Stimulated activated CD4-positive, alpha-beta T cell treated with anti-CD3 and anti-CD28 coated beads, Interleukin-4, amount 100 ng/mL, for 1 hour (primary cell): Measurements from ENCODE around the gene EPHA2.
"Not testable (repeated sequence)": the region's sequence is repeated elsewhere in the genome, so short reads cannot be mapped to it uniquely, and the experiment has no call there.

ENCODE experiments used
- DNase-seq: peaks from one replicate; pipeline ENCODE4 v3.0.0-alpha.2; 2020

The EPHA2 gene

GRCh38 chr1:16183765-16184556, 28.1 kb upstream of the EPHA2 start:
- no peak for DNase-seq

- DNase-seq: no peak
Measured at GRCh38 chr1:16183179-16183578, 27.3 kb upstream of the EPHA2 start.

- no peak for DNase-seq
Measured at GRCh38 chr1:16181887-16182719, 26.2 kb upstream of the EPHA2 start.

GRCh38 chr1:16180291-16180824, 24.5 kb upstream of the EPHA2 start:
- DNase-seq: no peak

GRCh38 chr1:16178596-16179497, 23.0 kb upstream of the EPHA2 start:
- DNase-seq: no peak

GRCh38 chr1:16177306-16177705, 21.4 kb upstream of the EPHA2 start:
- DNase-seq: no peak

GRCh38 chr1:16176653-16177052, 20.8 kb upstream of the EPHA2 start:
- no peak for DNase-seq

- DNase-seq: no peak
Measured at GRCh38 chr1:16175610-16176553, 20.0 kb upstream of the EPHA2 start.

- no peak for DNase-seq
Measured at GRCh38 chr1:16174886-16175598, 19.2 kb upstream of the EPHA2 start.

GRCh38 chr1:16174261-16174868, 18.5 kb upstream of the EPHA2 start:
- no peak for DNase-seq

- DNase-seq: no peak
Measured at GRCh38 chr1:16173447-16174260, 17.8 kb upstream of the EPHA2 start.

- no peak for DNase-seq
Measured at GRCh38 chr1:16172964-16173446, 17.1 kb upstream of the EPHA2 start.

- DNase-seq: no peak
Measured at GRCh38 chr1:16172218-16172830, 16.5 kb upstream of the EPHA2 start.

GRCh38 chr1:16171314-16172151, 15.7 kb upstream of the EPHA2 start:
- no peak for DNase-seq

GRCh38 chr1:16170283-16170673, 14.4 kb upstream of the EPHA2 start:
- DNase-seq: no peak

GRCh38 chr1:16168622-16169360, 12.9 kb upstream of the EPHA2 start:
- DNase-seq: no peak

GRCh38 chr1:16168144-16168495, 12.3 kb upstream of the EPHA2 start:
- DNase-seq: not testable (repeated sequence)
